HG03175 (cell line): ENCODE data around the gene TWNK.
A peak's percentile ranks its signal among the peaks of the same experiment; 100 is the strongest.
"Not testable (repeated sequence)": the region's sequence is repeated elsewhere in the genome, so short reads cannot be mapped to it uniquely, and the experiment has no call there.

Source experiments
- ATAC-seq: cut with Tn5 transposase; IDR thresholded peaks from one replicate; pipeline ENCODE4 v1.9.1; 2021; ENCODE audit warnings: mild to moderate bottlenecking, moderate library complexity; ENCODE audit not compliant: unreplicated experiment

Gene TWNK

GRCh38 chr10:100972904-100973535 lies 14.3 kb upstream of the TWNK start:
- ATAC-seq: no peak

GRCh38 chr10:100975397-100975796 lies 11.9 kb upstream of the TWNK start:
- ATAC-seq: not testable (repeated sequence)

- no peak for ATAC-seq
These were observed 10.4 kb upstream of the TWNK start for GRCh38 chr10:100976906-100977305.

GRCh38 chr10:100977436-100977835 lies 9.9 kb upstream of the TWNK start:
- ATAC-seq: no peak

- ATAC-seq: no peak
These were observed 9.0 kb upstream of the TWNK start for GRCh38 chr10:100978121-100978900.

GRCh38 chr10:100978901-100979195 lies 8.5 kb upstream of the TWNK start:
- no peak for ATAC-seq

GRCh38 chr10:100979791-100980272 lies 7.5 kb upstream of the TWNK start:
- ATAC-seq: no peak

- no peak for ATAC-seq
These were observed 7.0 kb upstream of the TWNK start for GRCh38 chr10:100980311-100980710.

- ATAC-seq: no peak
These were observed 6.6 kb upstream of the TWNK start for GRCh38 chr10:100980711-100981110.

- no peak for ATAC-seq
These were observed 6.1 kb upstream of the TWNK start for GRCh38 chr10:100981178-100981772.

GRCh38 chr10:100982916-100983830 lies 4.2 kb upstream of the TWNK start:
- no peak for ATAC-seq

- ATAC-seq: no peak
These were observed 3.3 kb upstream of the TWNK start for GRCh38 chr10:100983868-100984671.

GRCh38 chr10:100984672-100985177 lies 2.6 kb upstream of the TWNK start:
- ATAC-seq: no peak

GRCh38 chr10:100985336-100985735 lies 2.0 kb upstream of the TWNK start:
- ATAC-seq: no peak

GRCh38 chr10:100986623-100986951 lies 756 bp upstream of the TWNK start:
- no peak for ATAC-seq

GRCh38 chr10:100987685-100988049 lies 324 bp downstream of the TWNK start:
- ATAC-seq: peak; percentile 5

- no peak for ATAC-seq
These were observed 823 bp downstream of the TWNK start for GRCh38 chr10:100988166-100988565.

- no peak for ATAC-seq
These were observed 1.7 kb downstream of the TWNK start for GRCh38 chr10:100989088-100989487.

GRCh38 chr10:100993986-100994708 lies 6.8 kb downstream of the TWNK start:
- no peak for ATAC-seq

GRCh38 chr10:100995181-100995580 lies 7.8 kb downstream of the TWNK start:
- no peak for ATAC-seq
